B cell (primary cell): ENCODE measurements around the gene CSMD2. TPM values are rescaled to one million over a fixed set of nuclear protein-coding genes. Genes with fewer than 3 reads are reported as not detected.

Experiments used
- ATAC-seq: fragments of 200-7000 bp; cut with Tn5 transposase; one replicate; pipeline ENCODE4 v1.10.0; 2021; ENCODE audit warnings: low read depth, mild to moderate bottlenecking, moderate number of reproducible peaks, moderate library complexity
- CTCF ChIA-PET: fragments of 350-600 bp; sonication (Branson Sonifier 250); formaldehyde crosslinking; loops from one replicate; lab custom pipeline; 2021; ENCODE audit warnings: antibody characterized with exemption, inconsistent platforms; lab: Charles Lee
- POLR2A ChIA-PET: fragments of 350-600 bp; sonication (Branson Sonifier 250); formaldehyde crosslinking; loops from one replicate; lab custom pipeline; 2021; ENCODE audit warnings: antibody characterized with exemption; lab: Charles Lee
- DNase-seq: peaks from one replicate; pipeline ENCODE4 v3.0.0; 2013
- H2AFZ ChIP-seq: 2 replicates; pipeline ENCODE4 v1.6.1; 2012; ENCODE audit warnings: mild to moderate bottlenecking, low read depth, low read length; ENCODE audit not compliant: insufficient read depth, poor library complexity, severe bottlenecking
- H3K27ac ChIP-seq, 2 donors: 1 replicate in 1 of 2; 2 replicates in 1 of 2; pipeline ENCODE4 v1.5.1; 2012 to 2013; ENCODE audit warnings: low read length in 2 of 2, mild to moderate bottlenecking in 2 of 2, moderate library complexity in 1 of 2
- H3K27me3 ChIP-seq, 4 experiments: fragments of 200-600 bp in 1 of 4; sonication (generic) in 1 of 4; replicated peaks in 1 of 4; 1 replicate in 2 of 4; 2 replicates in 2 of 4; pipeline versions ENCODE4 v1.6.1 to v1.7.0; 2013 to 2016; ENCODE audit warnings: low read length in 3 of 4, mild to moderate bottlenecking in 2 of 4, mixed read lengths in 1 of 4, moderate library complexity in 1 of 4; ENCODE audit not compliant: insufficient read depth in 4 of 4, control insufficient read depth in 3 of 4; ENCODE audit errors: control extremely low read depth in 1 of 4
- H3K36me3 ChIP-seq, 2 experiments: replicated peaks in 1 of 2; 1 replicate in 1 of 2; 2 replicates in 1 of 2; pipeline versions ENCODE4 v1.6.1 to v1.7.1; 2013; ENCODE audit warnings: low read length in 1 of 2; ENCODE audit not compliant: insufficient read depth in 2 of 2, control insufficient read depth in 1 of 2; ENCODE audit errors: control extremely low read depth in 1 of 2, extremely low read depth in 1 of 2
- H3K4me1 ChIP-seq, 2 donors: fragments of 200-600 bp in 1 of 2; sonication (generic) in 1 of 2; 1 replicate in 1 of 2; 2 replicates in 1 of 2; pipeline versions ENCODE4 v1.5.1 to v1.6.1; 2013 to 2017; ENCODE audit warnings: low read length in 2 of 2; ENCODE audit not compliant: control insufficient read depth in 2 of 2, insufficient read depth in 2 of 2
- H3K4me2 ChIP-seq: replicated peaks from 2 replicates; pipeline ENCODE3; 2012; ENCODE audit warnings: mild to moderate bottlenecking, low read depth, low read length; ENCODE audit not compliant: poor library complexity, severe bottlenecking
- H3K4me3 ChIP-seq, 5 experiments: fragments of 200-600 bp in 1 of 5; sonication (generic) in 1 of 5; 1 replicate in 3 of 5; 2 replicates in 2 of 5; pipeline versions ENCODE4 v1.5.1 to v1.7.0; 2011 to 2016; ENCODE audit warnings: low read length in 4 of 5, mild to moderate bottlenecking in 4 of 5, low read depth in 2 of 5, control low read depth in 1 of 5, moderate library complexity in 1 of 5; ENCODE audit not compliant: insufficient read depth in 1 of 5; ENCODE audit errors: control extremely low read depth in 1 of 5, extremely low read depth in 1 of 5
- H3K79me2 ChIP-seq: fragments of 200-600 bp; sonication (generic); one replicate; pipeline ENCODE4 v1.6.0; 2016; ENCODE audit warnings: low read length; ENCODE audit not compliant: control insufficient read depth, insufficient read depth
- H3K9ac ChIP-seq: fragments of 200-600 bp; sonication (generic); 2 replicates; pipeline ENCODE4 v1.6.1; 2017; ENCODE audit warnings: mild to moderate bottlenecking, low read length, moderate library complexity
- H3K9me3 ChIP-seq, 3 donors: one replicate each; pipeline versions ENCODE4 v1.6.1 to v1.7.1; 2013; ENCODE audit warnings: low read length in 2 of 3; ENCODE audit not compliant: control insufficient read depth in 2 of 3, insufficient read depth in 1 of 3; ENCODE audit errors: control extremely low read depth in 1 of 3
- H4K20me1 ChIP-seq: 2 replicates; pipeline ENCODE4 v1.6.0; 2012; ENCODE audit warnings: mild to moderate bottlenecking, low read length; ENCODE audit not compliant: insufficient read depth, control insufficient read depth, poor library complexity, severe bottlenecking
- H3K27ac Mint-ChIP-seq: one replicate; pipeline ENCODE4 v1.8.0; 2021; ENCODE audit warnings: mixed read lengths
- H3K27me3 Mint-ChIP-seq: one replicate; pipeline ENCODE4 v1.8.0; 2021; ENCODE audit warnings: mixed read lengths
- H3K4me1 Mint-ChIP-seq: one replicate; pipeline ENCODE4 v1.8.0; 2021; ENCODE audit warnings: mixed read lengths
- H3K4me3 Mint-ChIP-seq: one replicate; pipeline ENCODE4 v1.8.0; 2021; ENCODE audit warnings: mixed read lengths
- H3K9me3 Mint-ChIP-seq: one replicate; pipeline ENCODE4 v1.8.0; 2022; ENCODE audit warnings: mixed read lengths; ENCODE audit not compliant: insufficient read depth
- EZH2 ChIP-seq: IDR thresholded peaks from 2 replicates; pipeline ENCODE4 v1.6.1; 2012; ENCODE audit warnings: borderline replicate concordance, low read depth, mild to moderate bottlenecking, moderate library complexity, low read length; ENCODE audit not compliant: insufficient read depth, poor library complexity, severe bottlenecking
- WGBS: methylation state at CpG from one replicate; pipeline ENCODE4 v1.1.5; 2013; ENCODE audit warnings: missing lambda C conversion rate; ENCODE audit not compliant: insufficient coverage; 5-methylcytosine and 5-hydroxymethylcytosine counted together
- intact Hi-C: fragments of 100-400 bp; cut with micrococcal nuclease; formaldehyde crosslinking; loops from one replicate; pipeline ENCODE4 v1.10.0; 2022
- polyA plus RNA-seq: library from polyadenylated mRNA; depleted of rRNA; stranded (reverse); fragments of >200 nt; gene quantifications from 2 replicates; pipeline ENCODE4 v1.2.3, GENCODE V29; 2012
- total RNA-seq, 2 donors: library from RNA; stranded (reverse); fragments of 120-200 nt in 1 of 2; gene quantifications; 1 replicate in 1 of 2; 2 replicates in 1 of 2; pipeline versions ENCODE4 v1.2.3 to v1.2.4, GENCODE V29; 2013 to 2022
- TF ChIP-seq, protein P1 (sequence below): fragments of 200-600 bp; IDR thresholded peaks from one replicate; pipeline ENCODE4 v1.8.0; 2022; ENCODE audit warnings: antibody characterized with exemption, mild to moderate bottlenecking

CSMD2 gene
- total and polyA plus RNA-seq, 2 donors (not counting 1 experiment from before 2014, with no cell fraction given): not detected

DNA sequence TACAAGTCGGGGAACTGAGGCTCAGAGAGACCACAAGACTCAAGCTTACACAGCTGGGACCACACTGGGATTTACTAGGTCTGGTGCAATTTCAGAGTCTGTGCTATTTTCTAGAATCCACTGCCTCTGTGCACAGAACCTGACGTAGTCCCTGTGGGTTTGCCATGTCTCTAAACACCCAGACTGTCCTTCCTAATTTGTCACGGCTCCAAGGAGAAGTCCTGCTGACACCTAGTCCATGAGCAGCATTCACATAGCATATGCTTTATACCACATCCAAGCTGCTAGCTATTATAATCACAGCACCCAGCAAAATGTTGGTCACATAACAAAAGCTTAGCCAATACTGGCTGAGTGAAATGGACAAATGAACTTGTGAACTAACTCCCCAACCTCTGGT, 380.2 kb downstream of the CSMD2 start:
- Histone ChIP-seq H3K36me3 (no peaks in the 10 kb centered on the region), H3K9me3 (no peaks in the 10 kb centered on the region), H2AFZ (no peak overlapping the region), H3K27ac (no peak overlapping the region), H3K9ac (no peak overlapping the region), H3K4me2 (no peak overlapping the region), H3K27me3 (no peaks in the 10 kb centered on the region), H3K79me2 (no peaks in the 10 kb centered on the region), H3K4me3 (no peak overlapping the region), H3K4me1 (no peaks in the 10 kb centered on the region), H4K20me1 (no peaks in the 10 kb centered on the region)
- DNase-seq: no peak
- intact Hi-C loops: no loop called here
- TF ChIP-seq, protein P1, sequence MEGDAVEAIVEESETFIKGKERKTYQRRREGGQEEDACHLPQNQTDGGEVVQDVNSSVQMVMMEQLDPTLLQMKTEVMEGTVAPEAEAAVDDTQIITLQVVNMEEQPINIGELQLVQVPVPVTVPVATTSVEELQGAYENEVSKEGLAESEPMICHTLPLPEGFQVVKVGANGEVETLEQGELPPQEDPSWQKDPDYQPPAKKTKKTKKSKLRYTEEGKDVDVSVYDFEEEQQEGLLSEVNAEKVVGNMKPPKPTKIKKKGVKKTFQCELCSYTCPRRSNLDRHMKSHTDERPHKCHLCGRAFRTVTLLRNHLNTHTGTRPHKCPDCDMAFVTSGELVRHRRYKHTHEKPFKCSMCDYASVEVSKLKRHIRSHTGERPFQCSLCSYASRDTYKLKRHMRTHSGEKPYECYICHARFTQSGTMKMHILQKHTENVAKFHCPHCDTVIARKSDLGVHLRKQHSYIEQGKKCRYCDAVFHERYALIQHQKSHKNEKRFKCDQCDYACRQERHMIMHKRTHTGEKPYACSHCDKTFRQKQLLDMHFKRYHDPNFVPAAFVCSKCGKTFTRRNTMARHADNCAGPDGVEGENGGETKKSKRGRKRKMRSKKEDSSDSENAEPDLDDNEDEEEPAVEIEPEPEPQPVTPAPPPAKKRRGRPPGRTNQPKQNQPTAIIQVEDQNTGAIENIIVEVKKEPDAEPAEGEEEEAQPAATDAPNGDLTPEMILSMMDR: no peak
- TF ChIP-seq EZH2: no peak
- Mint-ChIP-seq H3K4me3 (no peak overlapping the region), H3K27ac (no peak overlapping the region), H3K9me3 (no peaks in the 10 kb centered on the region), H3K4me1 (no peaks in the 10 kb centered on the region), H3K27me3 (peaks cover 12% of the 10 kb centered on the region)
- 81% methylated on average over 3 of the region's 3 CpGs for WGBS
- ATAC-seq: no peak
- ChIA-PET CTCF (no interaction called here), POLR2A (no interaction called here)

DNA sequence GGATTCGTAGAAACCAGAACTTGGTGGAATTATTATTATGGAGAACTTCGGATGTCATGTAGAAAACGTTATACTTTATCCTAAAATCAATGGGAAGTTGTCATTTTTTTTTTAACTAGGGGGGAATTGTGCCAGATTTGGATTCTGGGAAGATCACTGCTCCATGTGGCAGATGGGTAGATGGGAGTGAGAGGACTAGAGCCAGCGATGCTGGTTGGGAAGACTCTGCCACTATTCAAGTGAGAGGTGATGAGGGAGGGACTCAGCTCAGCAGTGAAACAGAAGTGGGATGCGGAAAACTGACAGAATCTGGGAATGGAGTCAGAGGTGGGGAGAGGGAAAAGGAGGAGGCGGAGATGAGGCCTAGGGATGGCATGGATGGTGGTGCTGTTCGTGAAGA, 382.3 kb downstream of the CSMD2 start:
- POLR2A ChIA-PET: no interaction called here
- Histone ChIP-seq H3K4me1 (no peaks in the 10 kb centered on the region), H3K79me2 (no peaks in the 10 kb centered on the region), H3K27ac (no peak overlapping the region), H3K4me3 (no peak overlapping the region), H2AFZ (no peak overlapping the region), H3K9ac (no peak overlapping the region), H3K36me3 (no peaks in the 10 kb centered on the region), H3K27me3 (no peaks in the 10 kb centered on the region), H3K9me3 (no peaks in the 10 kb centered on the region), H4K20me1 (no peaks in the 10 kb centered on the region), H3K4me2 (no peak overlapping the region)
- no peak overlapping the region for H3K4me3 Mint-ChIP-seq
- no peak for ATAC-seq
- intact Hi-C loops: no loop called here
- WGBS: 91% methylated on average over 4 of the region's 7 CpGs
- H3K9me3 Mint-ChIP-seq: no peaks in the 10 kb centered on the region
- no peak for DNase-seq
- H3K27ac Mint-ChIP-seq: no peak overlapping the region
- H3K27me3 Mint-ChIP-seq: peaks cover 12% of the 10 kb centered on the region
- no peak for TF ChIP-seq EZH2
- TF ChIP-seq, protein P1: no peak
- CTCF ChIA-PET: no interaction called here
- no peaks in the 10 kb centered on the region for H3K4me1 Mint-ChIP-seq
